ENCODE data around the gene KMT2C. TPM values are rescaled to one million over a fixed set of nuclear protein-coding genes. Genes with fewer than 3 reads are reported as not detected.

Gene KMT2C
- total RNA-seq, 4 donors from 2014 or later: 84.2 to 185 (median 111) TPM

DNA sequence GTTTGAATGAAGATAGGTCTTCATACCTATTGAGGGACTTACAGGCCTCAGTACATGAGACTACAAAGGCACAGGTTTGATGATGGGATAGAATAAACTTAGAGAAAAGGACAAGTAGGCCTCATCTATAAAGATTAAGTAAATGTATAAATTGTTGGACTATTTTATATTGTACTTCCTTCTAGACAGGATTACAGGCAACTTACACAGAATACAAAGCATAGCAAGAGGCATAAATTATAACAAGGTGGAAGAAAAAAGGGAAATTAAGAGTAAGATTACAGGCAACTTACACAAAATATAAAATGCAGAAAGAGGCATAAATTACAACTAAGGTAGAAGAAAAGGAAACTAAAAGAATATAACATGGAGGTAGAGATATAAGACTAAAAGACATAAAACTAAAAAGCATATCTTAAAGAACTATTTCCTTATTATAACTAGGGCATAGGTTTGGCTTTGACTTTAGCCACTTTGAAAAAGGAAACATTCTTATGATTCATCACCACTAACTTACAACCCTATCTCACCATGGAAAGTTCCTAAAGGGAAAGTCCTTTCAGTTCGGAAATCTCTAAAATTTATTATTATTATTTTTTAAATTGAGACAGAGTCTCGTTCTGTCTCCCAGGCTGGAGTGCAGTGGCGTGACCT is 257.3 kb downstream of the KMT2C start:
- no peak for DNase-seq
- H3K4me3 ChIP-seq: no peak overlapping the region
- no peak for TF ChIP-seq POLR2A (IDR thresholded peaks at IDR 0.05)
- TF ChIP-seq, protein P1, sequence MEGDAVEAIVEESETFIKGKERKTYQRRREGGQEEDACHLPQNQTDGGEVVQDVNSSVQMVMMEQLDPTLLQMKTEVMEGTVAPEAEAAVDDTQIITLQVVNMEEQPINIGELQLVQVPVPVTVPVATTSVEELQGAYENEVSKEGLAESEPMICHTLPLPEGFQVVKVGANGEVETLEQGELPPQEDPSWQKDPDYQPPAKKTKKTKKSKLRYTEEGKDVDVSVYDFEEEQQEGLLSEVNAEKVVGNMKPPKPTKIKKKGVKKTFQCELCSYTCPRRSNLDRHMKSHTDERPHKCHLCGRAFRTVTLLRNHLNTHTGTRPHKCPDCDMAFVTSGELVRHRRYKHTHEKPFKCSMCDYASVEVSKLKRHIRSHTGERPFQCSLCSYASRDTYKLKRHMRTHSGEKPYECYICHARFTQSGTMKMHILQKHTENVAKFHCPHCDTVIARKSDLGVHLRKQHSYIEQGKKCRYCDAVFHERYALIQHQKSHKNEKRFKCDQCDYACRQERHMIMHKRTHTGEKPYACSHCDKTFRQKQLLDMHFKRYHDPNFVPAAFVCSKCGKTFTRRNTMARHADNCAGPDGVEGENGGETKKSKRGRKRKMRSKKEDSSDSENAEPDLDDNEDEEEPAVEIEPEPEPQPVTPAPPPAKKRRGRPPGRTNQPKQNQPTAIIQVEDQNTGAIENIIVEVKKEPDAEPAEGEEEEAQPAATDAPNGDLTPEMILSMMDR (IDR thresholded peaks at IDR 0.05): no peak
- no peaks in the 10 kb centered on the region for H3K4me1 ChIP-seq
- H3K27me3 ChIP-seq: no peaks in the 10 kb centered on the region
- peaks cover 0 to 96% (median 0%) of the 10 kb centered on the region in 3 donors for H3K36me3 ChIP-seq
- no peaks in the 10 kb centered on the region for H3K9me3 ChIP-seq
- no peak overlapping the region for H3K27ac ChIP-seq

- Histone ChIP-seq H3K9me3 (no peaks in the 10 kb centered on the region), H3K4me3 (no peak overlapping the region), H3K36me3 (peaks cover 0 to 95% (median 0%) of the 10 kb centered on the region in 3 donors), H3K27me3 (no peaks in the 10 kb centered on the region), H3K4me1 (no peaks in the 10 kb centered on the region), H3K27ac (no peak overlapping the region)
- DNase-seq: no peak
- TF ChIP-seq, protein P1 (IDR thresholded peaks at IDR 0.05): no peak
- TF ChIP-seq POLR2A (IDR thresholded peaks at IDR 0.05): no peak
Measured at GRCh38 chr7:152177681-152178404, 258.0 kb downstream of the KMT2C start.

DNA sequence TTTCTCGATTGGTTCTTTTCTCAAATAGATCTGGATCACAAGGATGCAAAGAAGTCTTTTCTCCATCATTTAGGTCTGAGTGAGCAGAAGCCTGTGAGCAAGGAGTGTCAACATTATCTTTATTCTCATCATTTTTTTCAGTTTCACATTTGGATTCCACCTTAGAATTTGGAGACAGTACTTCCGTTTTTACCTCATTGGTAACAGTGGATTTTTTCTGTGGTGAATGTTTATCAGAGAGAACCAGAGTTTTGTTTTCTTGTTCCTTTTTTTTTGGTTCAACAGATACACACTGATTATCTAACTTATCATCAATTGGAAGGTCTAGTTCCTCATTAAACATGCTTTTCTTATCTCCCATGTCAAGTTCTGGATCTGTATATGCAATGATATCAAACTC is 259.0 kb downstream of the KMT2C start:
- Histone ChIP-seq H3K27me3 (no peaks in the 10 kb centered on the region), H3K27ac (no peak overlapping the region), H3K9me3 (no peaks in the 10 kb centered on the region), H3K4me3 (no peak overlapping the region), H3K36me3 (peaks cover 0 to 95% (median 1%) of the 10 kb centered on the region in 3 donors), H3K4me1 (no peaks in the 10 kb centered on the region)
- DNase-seq: no peak
- TF ChIP-seq, protein P1 (IDR thresholded peaks at IDR 0.05): no peak
- TF ChIP-seq POLR2A (IDR thresholded peaks at IDR 0.05): no peak

GRCh38 chr7:152173372-152174070 is 262.3 kb downstream of the KMT2C start:
- TF ChIP-seq POLR2A (IDR thresholded peaks at IDR 0.05): no peak
- TF ChIP-seq, protein P1 (IDR thresholded peaks at IDR 0.05): no peak
- peaks cover 0 to 97% (median 2%) of the 10 kb centered on the region in 3 donors for H3K36me3 ChIP-seq
- DNase-seq: no peak
- H3K9me3 ChIP-seq: no peaks in the 10 kb centered on the region
- no peaks in the 10 kb centered on the region for H3K27me3 ChIP-seq
- H3K27ac ChIP-seq: no peak overlapping the region
- no peaks in the 10 kb centered on the region for H3K4me1 ChIP-seq
- no peak overlapping the region for H3K4me3 ChIP-seq

GRCh38 chr7:152162287-152162686 is 273.5 kb downstream of the KMT2C start:
- TF ChIP-seq, protein P1 (IDR thresholded peaks at IDR 0.05): no peak
- no peak for TF ChIP-seq POLR2A (IDR thresholded peaks at IDR 0.05)
- DNase-seq: no peak
- Histone ChIP-seq H3K27me3 (no peaks in the 10 kb centered on the region), H3K27ac (no peak overlapping the region), H3K36me3 (peaks cover 0 to 87% (median 2%) of the 10 kb centered on the region in 3 donors), H3K4me1 (no peaks in the 10 kb centered on the region), H3K4me3 (no peak overlapping the region), H3K9me3 (no peaks in the 10 kb centered on the region)

Measured in Peyer's patch (tissue), 4 donors.